GF-D8 (cell line): ENCODE results near the gene PHRF1.
A peak's percentile ranks its signal among the peaks of the same experiment; 100 is the strongest.

Experiments used
- DNase-seq: peaks from one replicate; lab custom pipeline; 2025; lab: John Stamatoyannopoulos, UW

The PHRF1 gene, protein sequence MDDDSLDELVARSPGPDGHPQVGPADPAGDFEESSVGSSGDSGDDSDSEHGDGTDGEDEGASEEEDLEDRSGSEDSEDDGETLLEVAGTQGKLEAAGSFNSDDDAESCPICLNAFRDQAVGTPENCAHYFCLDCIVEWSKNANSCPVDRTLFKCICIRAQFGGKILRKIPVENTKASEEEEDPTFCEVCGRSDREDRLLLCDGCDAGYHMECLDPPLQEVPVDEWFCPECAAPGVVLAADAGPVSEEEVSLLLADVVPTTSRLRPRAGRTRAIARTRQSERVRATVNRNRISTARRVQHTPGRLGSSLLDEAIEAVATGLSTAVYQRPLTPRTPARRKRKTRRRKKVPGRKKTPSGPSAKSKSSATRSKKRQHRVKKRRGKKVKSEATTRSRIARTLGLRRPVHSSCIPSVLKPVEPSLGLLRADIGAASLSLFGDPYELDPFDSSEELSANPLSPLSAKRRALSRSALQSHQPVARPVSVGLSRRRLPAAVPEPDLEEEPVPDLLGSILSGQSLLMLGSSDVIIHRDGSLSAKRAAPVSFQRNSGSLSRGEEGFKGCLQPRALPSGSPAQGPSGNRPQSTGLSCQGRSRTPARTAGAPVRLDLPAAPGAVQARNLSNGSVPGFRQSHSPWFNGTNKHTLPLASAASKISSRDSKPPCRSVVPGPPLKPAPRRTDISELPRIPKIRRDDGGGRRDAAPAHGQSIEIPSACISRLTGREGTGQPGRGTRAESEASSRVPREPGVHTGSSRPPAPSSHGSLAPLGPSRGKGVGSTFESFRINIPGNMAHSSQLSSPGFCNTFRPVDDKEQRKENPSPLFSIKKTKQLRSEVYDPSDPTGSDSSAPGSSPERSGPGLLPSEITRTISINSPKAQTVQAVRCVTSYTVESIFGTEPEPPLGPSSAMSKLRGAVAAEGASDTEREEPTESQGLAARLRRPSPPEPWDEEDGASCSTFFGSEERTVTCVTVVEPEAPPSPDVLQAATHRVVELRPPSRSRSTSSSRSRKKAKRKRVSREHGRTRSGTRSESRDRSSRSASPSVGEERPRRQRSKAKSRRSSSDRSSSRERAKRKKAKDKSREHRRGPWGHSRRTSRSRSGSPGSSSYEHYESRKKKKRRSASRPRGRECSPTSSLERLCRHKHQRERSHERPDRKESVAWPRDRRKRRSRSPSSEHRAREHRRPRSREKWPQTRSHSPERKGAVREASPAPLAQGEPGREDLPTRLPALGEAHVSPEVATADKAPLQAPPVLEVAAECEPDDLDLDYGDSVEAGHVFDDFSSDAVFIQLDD (N-terminal part only)

DNA sequence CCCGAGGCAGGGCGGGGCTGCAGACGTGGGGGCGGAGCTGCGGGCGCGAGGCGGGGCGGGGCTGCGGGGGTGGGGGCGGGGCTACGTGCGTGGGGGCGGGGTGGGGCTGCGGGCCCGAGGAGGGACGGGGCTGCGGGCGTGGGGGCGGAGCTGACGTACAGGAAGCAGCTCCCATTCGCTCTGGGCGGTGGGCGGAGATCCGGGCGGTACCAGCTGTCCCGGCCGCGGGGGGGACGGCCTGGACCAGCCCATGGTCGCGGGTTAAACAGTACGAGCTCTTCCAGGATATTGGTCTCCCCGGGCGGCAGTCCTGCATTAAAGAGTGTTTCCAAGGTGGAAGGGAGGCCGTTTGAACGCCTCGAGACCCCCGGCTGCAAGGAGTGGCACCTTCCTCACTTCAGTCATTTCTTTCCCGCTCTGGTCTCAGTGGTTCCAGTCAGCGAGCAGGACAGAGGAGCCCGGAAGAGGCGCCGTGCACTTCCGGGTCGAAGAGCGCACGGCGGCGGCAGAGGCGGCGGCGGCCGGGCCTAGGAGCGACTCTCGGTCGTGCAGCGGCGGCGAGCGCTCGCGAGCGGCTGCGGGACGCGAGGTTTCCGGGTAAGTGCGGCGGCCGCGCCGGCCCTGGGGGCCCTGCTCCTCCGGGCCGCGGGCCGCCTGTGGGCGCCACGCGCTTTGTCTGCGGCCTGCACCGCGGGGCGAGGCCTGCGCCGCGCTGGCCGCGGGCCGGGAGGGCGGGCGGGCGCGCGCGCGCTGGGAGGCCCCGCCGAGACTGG, at the start of gene PHRF1:
Gene PHRF1 (plus strand): TSS at position 475 of the 773 bp plus-strand sequence. CDS start 5,043 bp downstream, outside the sequence.
- peak; percentile 44 for DNase-seq

DNA sequence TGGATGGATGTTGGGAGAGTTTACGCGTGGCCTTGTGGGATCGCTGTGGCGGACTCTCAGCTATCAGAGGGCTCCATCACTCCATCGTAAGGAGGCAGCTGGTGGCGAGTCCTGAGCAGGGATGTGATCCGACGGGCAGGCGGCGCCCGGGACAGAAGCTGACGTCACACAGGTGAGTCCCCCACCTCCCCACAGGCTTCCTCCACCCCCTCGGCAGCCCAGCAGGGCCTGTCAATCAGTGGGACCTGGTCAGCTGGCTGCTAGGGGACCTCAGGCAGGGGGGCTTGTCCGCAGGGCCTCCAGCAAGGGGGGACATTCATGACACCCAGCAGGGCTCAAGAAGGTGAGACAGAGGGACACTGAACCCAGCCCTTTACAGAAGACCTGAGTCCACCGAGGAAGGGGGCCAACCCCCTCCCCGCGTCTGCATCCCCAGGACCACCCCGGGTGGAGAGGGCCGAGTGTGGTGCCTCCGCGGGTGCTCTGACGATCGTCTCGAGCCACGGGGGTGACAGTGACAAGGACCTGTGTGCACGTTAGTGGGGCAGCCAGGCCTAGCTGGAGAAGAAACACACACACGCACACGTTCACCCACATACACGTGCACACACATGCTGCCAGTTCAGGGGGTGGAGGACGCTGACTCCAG, 48.0 kb upstream of the PHRF1 start:
- no peak for DNase-seq

DNA sequence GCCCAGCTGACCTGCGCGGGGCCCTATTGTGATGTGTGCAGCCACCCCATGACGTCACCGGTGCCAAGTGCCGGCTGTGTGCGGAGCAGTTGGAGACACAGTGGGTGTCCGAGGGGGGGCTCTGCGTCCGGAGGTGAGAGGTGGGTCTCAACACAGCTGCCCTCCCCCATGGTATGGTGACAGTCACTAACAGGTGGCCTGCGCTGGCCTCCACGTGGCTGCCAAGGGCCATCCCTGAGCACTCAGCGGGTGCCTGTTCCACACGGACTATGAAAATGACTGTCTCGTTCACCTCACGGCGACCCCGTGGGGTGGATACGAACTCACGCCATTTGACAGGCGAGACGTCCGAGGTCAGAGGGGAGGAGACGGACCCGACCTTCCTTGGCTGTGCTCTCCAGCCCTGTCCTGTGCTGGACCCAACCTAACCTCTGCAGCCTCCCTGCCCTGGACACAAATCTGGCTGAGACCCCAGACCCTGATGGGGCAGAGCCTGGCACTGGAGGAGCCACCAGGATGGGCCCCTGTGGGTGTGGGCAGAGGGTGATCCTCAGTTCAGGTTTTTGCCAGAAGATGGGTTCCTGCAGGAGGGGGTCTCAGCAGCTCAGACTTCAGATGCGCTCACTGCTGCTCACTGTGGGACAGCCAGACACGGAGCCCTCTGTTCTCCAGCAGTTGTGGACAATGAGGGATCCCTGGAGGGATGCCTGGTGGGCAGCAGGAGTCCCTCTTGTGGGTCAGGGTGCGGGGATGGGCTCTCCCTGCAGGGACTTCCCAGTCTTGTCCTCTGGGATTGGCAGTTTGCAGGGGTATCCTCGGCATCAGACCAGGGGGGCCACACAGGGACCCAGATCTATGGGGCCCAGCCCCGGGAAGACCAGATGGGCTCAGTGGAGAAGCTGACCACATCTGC, 47.2 kb upstream of the PHRF1 start:
- no peak for DNase-seq

DNA sequence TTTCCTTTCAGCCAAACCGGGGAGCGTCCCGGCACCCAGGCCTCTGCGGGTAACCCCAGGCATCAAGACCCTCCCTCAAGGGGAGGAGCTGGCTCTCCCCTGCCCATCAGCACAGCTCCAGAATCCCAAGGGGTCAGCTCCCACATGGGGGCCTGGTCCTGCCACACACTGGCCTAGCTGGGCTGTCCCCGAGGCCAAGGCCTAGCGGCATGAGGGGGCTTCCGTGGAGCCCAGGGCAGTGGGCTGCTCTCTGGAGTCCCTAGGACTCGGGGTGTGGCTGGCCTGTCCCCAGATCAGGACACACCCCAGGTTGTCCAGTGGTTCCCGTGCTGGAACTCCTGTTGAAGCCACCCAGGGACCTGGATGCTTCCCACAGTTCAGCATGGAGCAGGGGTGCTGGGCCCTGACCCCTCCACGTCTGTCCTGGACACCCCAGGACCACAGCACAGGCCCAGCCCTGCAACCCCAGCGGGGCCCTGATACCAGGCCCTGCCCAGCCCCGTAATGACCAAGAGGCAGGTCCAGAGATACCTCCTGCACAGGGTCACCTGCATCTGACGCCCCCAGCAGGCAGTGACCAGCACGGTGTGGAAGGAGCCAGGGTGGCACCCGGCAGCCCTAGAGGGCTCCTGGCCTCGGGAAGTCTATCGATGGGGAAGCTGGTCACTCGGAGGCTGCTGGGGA, 46.4 kb upstream of the PHRF1 start:
- no peak for DNase-seq

- no peak for DNase-seq
Measured at GRCh38 chr11:530960-531831, 45.1 kb upstream of the PHRF1 start.

GRCh38 chr11:531919-532526, 44.2 kb upstream of the PHRF1 start:
- DNase-seq = no peak

- DNase-seq = no peak
Measured at GRCh38 chr11:532527-532985, 43.7 kb upstream of the PHRF1 start.

DNA sequence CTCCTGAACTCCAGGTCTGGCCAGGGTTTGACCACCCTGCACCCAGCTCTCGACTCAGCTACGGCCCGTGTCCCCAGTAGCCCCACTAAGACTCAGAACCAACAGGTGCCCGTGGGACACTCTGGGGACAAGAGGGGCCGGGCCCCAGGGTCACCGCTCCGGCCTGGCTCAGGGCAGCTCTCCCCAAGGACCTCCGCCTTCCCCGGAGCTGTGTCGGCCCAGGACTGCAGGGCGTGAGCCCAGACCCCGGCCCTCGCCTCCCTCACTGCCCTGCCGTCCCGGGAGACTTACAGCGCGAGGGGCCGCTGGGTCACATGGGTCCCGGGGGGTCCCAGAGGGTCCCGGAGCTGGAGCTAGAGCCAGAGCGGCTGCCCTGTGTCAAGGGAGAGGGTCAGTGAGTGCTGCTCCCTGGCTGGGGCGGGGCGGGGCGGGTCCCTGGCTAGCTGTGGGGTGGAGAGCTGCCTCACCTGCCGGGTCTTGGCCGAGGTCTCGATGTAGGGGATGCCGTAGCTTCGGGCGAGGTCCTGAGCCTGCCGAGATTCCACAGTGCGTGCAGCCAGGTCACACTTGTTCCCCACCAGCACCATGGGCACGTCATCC, 43.2 kb upstream of the PHRF1 start:
- no peak for DNase-seq

DNA sequence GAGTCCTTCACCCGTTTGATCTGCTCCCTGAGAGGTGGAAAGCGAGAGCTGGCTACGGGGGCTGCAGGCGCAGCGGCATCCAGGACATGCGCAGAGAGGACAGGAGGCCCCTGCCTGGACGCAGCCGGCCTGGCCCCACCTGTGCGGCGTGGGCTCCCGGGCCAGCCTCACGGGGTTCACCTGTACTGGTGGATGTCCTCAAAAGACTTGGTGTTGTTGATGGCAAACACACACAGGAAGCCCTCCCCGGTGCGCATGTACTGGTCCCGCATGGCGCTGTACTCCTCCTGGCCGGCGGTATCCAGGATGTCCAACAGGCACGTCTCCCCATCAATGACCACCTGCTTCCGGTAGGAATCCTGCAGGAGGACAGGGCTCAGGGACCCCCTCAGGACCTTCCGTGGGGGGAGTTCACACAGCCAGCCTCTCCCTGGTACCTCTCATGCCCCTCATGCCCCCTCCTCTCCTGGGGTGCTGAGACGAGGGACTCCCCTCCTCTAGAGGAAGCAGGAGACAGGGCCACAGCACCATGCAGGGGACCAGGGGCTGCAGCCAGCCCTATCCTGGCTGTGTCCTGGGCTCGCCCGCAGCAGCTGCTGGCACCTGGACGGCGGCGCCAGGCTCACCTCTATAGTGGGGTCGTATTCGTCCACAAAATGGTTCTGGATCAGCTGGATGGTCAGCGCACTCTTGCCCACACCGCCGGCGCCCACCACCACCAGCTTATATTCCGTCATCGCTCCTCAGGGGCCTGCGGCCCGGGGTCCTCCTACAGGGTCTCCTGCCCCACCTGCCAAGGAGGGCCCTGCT, 42.5 kb upstream of the PHRF1 start:
- DNase-seq = no peak

- no peak for DNase-seq
Measured at GRCh38 chr11:534396-535209, 41.7 kb upstream of the PHRF1 start.

DNA sequence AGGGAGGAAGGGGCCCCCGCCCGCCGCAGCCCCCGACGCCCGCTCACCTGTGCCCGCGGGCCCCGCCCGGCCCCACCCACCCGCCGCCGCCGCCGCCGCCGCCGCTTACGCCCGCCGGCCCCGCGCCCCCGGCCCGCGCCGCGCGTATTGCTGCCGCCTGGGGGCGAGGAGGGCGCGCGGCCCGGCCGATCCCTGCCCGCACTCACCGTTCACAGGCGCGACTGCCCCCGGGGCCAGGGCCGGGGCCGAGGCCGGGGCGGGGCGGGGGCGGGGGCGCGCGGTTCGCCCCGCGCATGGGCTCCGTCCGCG, 41.1 kb upstream of the PHRF1 start:
- DNase-seq = no peak

DNA sequence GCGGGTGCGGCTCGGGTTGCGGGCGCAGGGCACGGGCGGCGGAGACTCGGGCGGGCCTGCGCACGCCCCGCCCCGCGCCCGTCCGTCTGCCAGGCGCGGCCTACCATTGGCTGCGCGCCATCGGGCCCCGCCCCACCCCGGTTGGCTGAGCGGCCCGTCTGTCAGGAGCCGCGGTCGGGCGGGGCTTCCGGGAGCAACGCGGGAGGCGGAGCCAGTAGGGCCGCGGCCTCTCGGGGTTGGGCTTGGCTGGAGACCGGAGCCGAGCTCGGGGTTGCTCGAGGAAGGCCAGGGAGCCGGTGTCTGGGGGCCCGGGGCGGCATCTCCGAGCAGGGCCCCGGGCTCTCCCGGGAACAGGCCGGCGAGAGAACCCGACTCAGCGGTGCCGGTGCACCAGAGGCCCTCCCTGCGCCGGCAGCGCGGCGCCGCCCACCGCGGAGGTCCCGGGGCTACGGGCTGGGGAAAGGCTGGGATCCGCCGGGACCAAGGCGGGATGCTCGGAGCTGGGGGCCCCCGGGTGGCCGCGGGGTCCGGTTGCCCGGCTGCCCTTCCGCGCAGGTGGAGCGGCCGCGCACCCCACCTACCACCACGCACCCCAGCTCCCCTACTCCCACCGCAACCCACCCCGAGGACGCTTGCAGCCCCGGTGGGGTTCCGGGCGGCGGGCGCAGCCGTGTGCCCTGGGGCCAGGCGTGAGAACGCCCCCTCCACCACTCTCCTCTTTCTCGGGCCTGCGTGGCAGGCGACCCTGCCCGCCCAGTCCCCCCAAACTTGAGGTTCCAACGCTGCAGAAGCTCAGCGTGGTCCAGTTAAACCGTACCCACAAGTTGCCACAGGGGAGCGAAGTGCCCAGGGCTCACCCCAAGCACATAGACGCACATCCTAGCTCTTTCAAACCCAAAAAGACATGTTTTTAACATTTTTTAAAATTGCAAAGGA, 40.5 kb upstream of the PHRF1 start, which contains the start of gene HRAS:
Gene HRAS (minus strand): TSS at position 58 of the 936 bp plus-strand sequence.
- peak; percentile 53 for DNase-seq

GRCh38 chr11:536841-537621, 39.2 kb upstream of the PHRF1 start, which contains the start of gene LRRC56:
Gene LRRC56 (plus strand): TSS chr11:537527. CDS start chr11:540685, 3,158 bp downstream.
- DNase-seq = peak; percentile 69
